ENCODE results near the gene KCNAB3.

Gene KCNAB3

GRCh38 chr17:7875804-7876370 lies 53.8 kb downstream of the KCNAB3 start:
- DNase-seq (ENCODE audit: low read depth), result no peak

GRCh38 chr17:7873051-7873450 lies 56.6 kb downstream of the KCNAB3 start:
- no peak for DNase-seq (ENCODE audit: low read depth)
